K562 (cell line): ENCODE results near the gene MAGI1.

ENCODE experiments used
- SETDB1 ChIP-seq: IDR thresholded peaks from one replicate; pipeline ENCODE4 v1.6.1; 2012; ENCODE audit warnings: low read length, control low read depth, inconsistent platforms
- ZNF239 ChIP-seq: fragments of 250-450 bp; sonication (Bioruptor Pico); IDR thresholded peaks from 2 replicates; pipeline ENCODE4 v1.4.0; 2020; ENCODE audit warnings: mild to moderate bottlenecking
- ZNF589 ChIP-seq: fragments of 200-800 bp; sonication (Bioruptor generic); IDR thresholded peaks from 2 replicates; pipeline ENCODE4 v1.6.1; 2016; ENCODE audit warnings: low read depth, missing genetic modification characterization, missing compliant biosample characterization
- TF ChIP-seq, protein P1 (sequence below): sonication (generic); formaldehyde crosslinking; IDR thresholded peaks from 2 replicates; pipeline ENCODE4 v1.8.1; 2022; ENCODE audit warnings: missing genetic modification reagents

- TF ChIP-seq, protein P1, sequence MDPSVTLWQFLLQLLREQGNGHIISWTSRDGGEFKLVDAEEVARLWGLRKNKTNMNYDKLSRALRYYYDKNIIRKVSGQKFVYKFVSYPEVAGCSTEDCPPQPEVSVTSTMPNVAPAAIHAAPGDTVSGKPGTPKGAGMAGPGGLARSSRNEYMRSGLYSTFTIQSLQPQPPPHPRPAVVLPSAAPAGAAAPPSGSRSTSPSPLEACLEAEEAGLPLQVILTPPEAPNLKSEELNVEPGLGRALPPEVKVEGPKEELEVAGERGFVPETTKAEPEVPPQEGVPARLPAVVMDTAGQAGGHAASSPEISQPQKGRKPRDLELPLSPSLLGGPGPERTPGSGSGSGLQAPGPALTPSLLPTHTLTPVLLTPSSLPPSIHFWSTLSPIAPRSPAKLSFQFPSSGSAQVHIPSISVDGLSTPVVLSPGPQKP, result no peak
- TF ChIP-seq SETDB1 (no peak), ZNF239 (no peak), ZNF589 (no peak)
Observed at GRCh38 chr3:65767551-65767950, 271.2 kb downstream of the MAGI1 start.
